NCI-H1436 treated with DMSO at 0.1 percent for 48 hours (cell line): ENCODE data around the gene PGF.

Source experiments
- DNase-seq: peaks from one replicate; lab custom pipeline; 2025; lab: John Stamatoyannopoulos, UW

PGF gene

GRCh38 chr14:74898694-74899093 lies 56.7 kb downstream of the PGF start:
- no peak for DNase-seq

GRCh38 chr14:74898083-74898482 lies 57.3 kb downstream of the PGF start:
- no peak for DNase-seq

- no peak for DNase-seq
Observed at GRCh38 chr14:74897642-74898041, 57.8 kb downstream of the PGF start.

- no peak for DNase-seq
Observed at GRCh38 chr14:74896400-74896799, 59.0 kb downstream of the PGF start.

- no peak for DNase-seq
Observed at GRCh38 chr14:74893614-74894091, 61.7 kb downstream of the PGF start.

- no peak for DNase-seq
Observed at GRCh38 chr14:74892745-74893144, 62.7 kb downstream of the PGF start.

- DNase-seq: no peak
Observed at GRCh38 chr14:74891870-74892269, 63.5 kb downstream of the PGF start.
